ENCODE measurements around the gene CDKAL1. TPM values are rescaled to one million over a fixed set of nuclear protein-coding genes. Genes with fewer than 3 reads are reported as not detected.

CDKAL1 gene
- total and polyA plus RNA-seq, 2 donors (not counting 3 experiments of a cell fraction or from before 2014, with no cell fraction given) = 6.1 to 20.5 TPM

GRCh38 chr6:21102624-21103023, 568.4 kb downstream of the CDKAL1 start:
- POLR2A ChIA-PET = no interaction called here
- Histone ChIP-seq H3K27ac (ENCODE audit: insufficient read depth, low read depth, low read length) (no peak overlapping the region), H3K36me3 (ENCODE audit: control insufficient read depth in 2 of 2, extremely low read depth in 1 of 2, insufficient read depth in 2 of 2, low read length in 2 of 2) (no peaks in the 10 kb centered on the region), H3K9me1 (replicated peaks; ENCODE audit: control insufficient read depth, extremely low read depth, insufficient read depth, low read length) (no peaks in the 10 kb centered on the region), H4K20me1 (replicated peaks; ENCODE audit: control insufficient read depth, extremely low read depth, insufficient read depth, low read length) (no peaks in the 10 kb centered on the region), H2AFZ (ENCODE audit: low read depth, low read length) (no peak overlapping the region), H3K4me2 (ENCODE audit: insufficient read depth, low read length) (no peak overlapping the region), H3K4me3 (replicated peaks in 1 of 3; ENCODE audit: insufficient read depth in 1 of 3, low read depth in 1 of 3, low read length in 3 of 3) (no peak overlapping the region), H3K9ac (replicated peaks; ENCODE audit: extremely low read depth, insufficient read depth, low read length) (no peak overlapping the region), H3K9me3 (replicated peaks; ENCODE audit: control insufficient read depth, insufficient read depth, low read length) (no peaks in the 10 kb centered on the region), H3K4me1 (ENCODE audit: control insufficient read depth, extremely low read depth, insufficient read depth, low read length) (no peaks in the 10 kb centered on the region), H3K27me3 (ENCODE audit: control insufficient read depth in 2 of 2, insufficient read depth in 2 of 2, low read length in 2 of 2) (no peaks in the 10 kb centered on the region), H3K79me2 (ENCODE audit: control insufficient read depth, insufficient read depth, low read length) (no peaks in the 10 kb centered on the region)
- no peak for DNase-seq (ENCODE audit: low read depth, low spot score)
- dilution Hi-C loops (cut with MboI; ENCODE audit: extremely low pct_ligation_motif_present, low sequenced_read_pairs) (no loop called here), intact Hi-C loops (cut with micrococcal nuclease) (no loop called here)
- CTCF ChIA-PET = no interaction called here
- no peak for FAIRE-seq
- TF ChIP-seq POLR2AphosphoS5 (IDR thresholded peaks at IDR 0.05; ENCODE audit: insufficient read depth, low read depth, low read length) (no peak), GATA2 (IDR thresholded peaks at IDR 0.05; ENCODE audit: insufficient read depth, insufficient read length, low read depth, low read length) (no peak), MYC (IDR thresholded peaks at IDR 0.05; ENCODE audit: low read depth, low read length) (no peak), POLR2A (IDR thresholded peaks at IDR 0.05; ENCODE audit: low read depth, low read length) (no peak), MAX (IDR thresholded peaks at IDR 0.05; ENCODE audit: insufficient read depth, insufficient read length) (no peak), FOS (IDR thresholded peaks at IDR 0.05; ENCODE audit: borderline replicate concordance, insufficient read depth, low read length) (no peak), CTCF (IDR thresholded peaks at IDR 0.05; ENCODE audit: extremely low read depth in 1 of 2, insufficient read depth in 1 of 2, low read depth in 1 of 2, low read length in 2 of 2) (no peak), EZH2 (IDR thresholded peaks at IDR 0.05; ENCODE audit: borderline replicate concordance, low read depth, low read length, severe bottlenecking) (no peak), JUN (IDR thresholded peaks at IDR 0.05; ENCODE audit: borderline replicate concordance, insufficient read depth, insufficient read length, low read depth) (no peak)
- no TSS peak for BruUV-seq (replicated peaks)
